DMS153 (cell line): ENCODE measurements around the gene NECTIN1.

Experiments used
- DNase-seq: peaks from one replicate; lab custom pipeline; 2025; lab: John Stamatoyannopoulos, UW

The NECTIN1 gene

GRCh38 chr11:119728651-119729580 is at the start of gene NECTIN1:
NECTIN1 (minus strand) TSS chr11:119729200; CDS start chr11:119728553, 647 bp downstream.
- DNase-seq: peak; percentile 69

- DNase-seq: no peak
These were observed 49.6 kb upstream of the NECTIN1 start for GRCh38 chr11:119778391-119779194.

GRCh38 chr11:119777940-119778339 is 48.9 kb upstream of the NECTIN1 start:
- DNase-seq: no peak

GRCh38 chr11:119776651-119777050 is 47.7 kb upstream of the NECTIN1 start:
- no peak for DNase-seq

GRCh38 chr11:119776031-119776636 is 47.1 kb upstream of the NECTIN1 start:
- no peak for DNase-seq

GRCh38 chr11:119774172-119774763 is 45.3 kb upstream of the NECTIN1 start:
- DNase-seq: no peak

GRCh38 chr11:119772641-119773415 is 43.8 kb upstream of the NECTIN1 start:
- DNase-seq: no peak

GRCh38 chr11:119772076-119772475 is 43.1 kb upstream of the NECTIN1 start:
- no peak for DNase-seq

- no peak for DNase-seq
These were observed 42.3 kb upstream of the NECTIN1 start for GRCh38 chr11:119771172-119771770.

GRCh38 chr11:119765628-119766027 is 36.6 kb upstream of the NECTIN1 start:
- DNase-seq: no peak

- no peak for DNase-seq
These were observed 35.3 kb upstream of the NECTIN1 start for GRCh38 chr11:119764108-119764868.

- DNase-seq: no peak
These were observed 34.2 kb upstream of the NECTIN1 start for GRCh38 chr11:119763071-119763728.

GRCh38 chr11:119759747-119760412 is 30.9 kb upstream of the NECTIN1 start:
- no peak for DNase-seq

GRCh38 chr11:119759324-119759723 is 30.3 kb upstream of the NECTIN1 start:
- no peak for DNase-seq

- DNase-seq: no peak
These were observed 29.3 kb upstream of the NECTIN1 start for GRCh38 chr11:119758291-119758690.

GRCh38 chr11:119757378-119757777 is 28.4 kb upstream of the NECTIN1 start:
- DNase-seq: no peak

- DNase-seq: no peak
These were observed 27.3 kb upstream of the NECTIN1 start for GRCh38 chr11:119756169-119756865.

GRCh38 chr11:119755356-119756071 is 26.5 kb upstream of the NECTIN1 start:
- no peak for DNase-seq
